IPS DF 4.7 (cell line): ENCODE data around the gene TANGO2.

Experiments
- DNase-seq: peaks from one replicate; pipeline ENCODE4 v3.0.0-alpha.2; 2013; ENCODE audit warnings: low spot score; ENCODE audit errors: extremely low read depth

Gene TANGO2

GRCh38 chr22:20043057-20043996 lies 22.4 kb downstream of the TANGO2 start:
- DNase-seq = no peak

GRCh38 chr22:20043997-20044342 lies 23.1 kb downstream of the TANGO2 start:
- DNase-seq = no peak

- DNase-seq = no peak
Observed at GRCh38 chr22:20044495-20045151, 23.7 kb downstream of the TANGO2 start.

GRCh38 chr22:20046730-20047129 lies 25.8 kb downstream of the TANGO2 start:
- DNase-seq = no peak

GRCh38 chr22:20051927-20052308 lies 31.0 kb downstream of the TANGO2 start:
- no peak for DNase-seq

GRCh38 chr22:20052309-20053259 lies 31.7 kb downstream of the TANGO2 start:
- no peak for DNase-seq

- DNase-seq = no peak
Observed at GRCh38 chr22:20053407-20054033, 32.6 kb downstream of the TANGO2 start.

- DNase-seq = no peak
Observed at GRCh38 chr22:20054034-20054427, 33.1 kb downstream of the TANGO2 start.

- no peak for DNase-seq
Observed at GRCh38 chr22:20054485-20054884, 33.6 kb downstream of the TANGO2 start.

- DNase-seq = no peak
Observed at GRCh38 chr22:20055144-20055543, 34.2 kb downstream of the TANGO2 start.

- DNase-seq = no peak
Observed at GRCh38 chr22:20055654-20056053, 34.7 kb downstream of the TANGO2 start.

GRCh38 chr22:20056161-20056560 lies 35.3 kb downstream of the TANGO2 start:
- no peak for DNase-seq

- no peak for DNase-seq
Observed at GRCh38 chr22:20056696-20057386, 35.9 kb downstream of the TANGO2 start.

GRCh38 chr22:20057596-20058268 lies 36.8 kb downstream of the TANGO2 start:
- DNase-seq = no peak

- DNase-seq = no peak
Observed at GRCh38 chr22:20058989-20059770, 38.3 kb downstream of the TANGO2 start.

GRCh38 chr22:20060700-20061480 lies 40.0 kb downstream of the TANGO2 start:
- DNase-seq = no peak

GRCh38 chr22:20061481-20061861 lies 40.6 kb downstream of the TANGO2 start:
- no peak for DNase-seq

- no peak for DNase-seq
Observed at GRCh38 chr22:20062043-20062765, 41.3 kb downstream of the TANGO2 start.
